GM12872 (cell line): Measurements from ENCODE around the gene SHC3.

Experiments used
- TF ChIP-seq, protein P1 (sequence below): IDR thresholded peaks from 3 replicates; pipeline ENCODE4 v1.5.1; 2011; ENCODE audit warnings: low read depth, mild to moderate bottlenecking, low read length, moderate library complexity; ENCODE audit not compliant: insufficient read depth

SHC3 gene

DNA sequence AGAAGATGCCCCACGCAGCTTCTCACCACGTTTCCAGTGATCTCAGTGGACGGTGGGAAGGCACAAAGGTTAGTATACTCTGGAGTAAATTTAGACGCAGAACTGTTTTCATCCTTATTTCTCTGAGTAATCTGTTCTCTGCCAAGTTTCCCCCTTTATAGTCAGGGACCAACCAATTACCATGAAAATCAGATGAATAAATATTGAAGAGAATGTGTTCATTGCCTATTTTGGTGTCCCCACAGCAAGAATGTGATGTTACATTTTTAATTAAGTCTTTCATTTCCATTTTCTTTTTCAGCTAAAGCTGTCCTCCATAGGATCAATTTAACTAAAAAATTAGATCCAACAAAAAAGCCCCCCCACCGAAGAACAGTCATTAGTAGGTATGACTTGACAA is 146.0 kb downstream of the SHC3 start:
- TF ChIP-seq, protein P1, sequence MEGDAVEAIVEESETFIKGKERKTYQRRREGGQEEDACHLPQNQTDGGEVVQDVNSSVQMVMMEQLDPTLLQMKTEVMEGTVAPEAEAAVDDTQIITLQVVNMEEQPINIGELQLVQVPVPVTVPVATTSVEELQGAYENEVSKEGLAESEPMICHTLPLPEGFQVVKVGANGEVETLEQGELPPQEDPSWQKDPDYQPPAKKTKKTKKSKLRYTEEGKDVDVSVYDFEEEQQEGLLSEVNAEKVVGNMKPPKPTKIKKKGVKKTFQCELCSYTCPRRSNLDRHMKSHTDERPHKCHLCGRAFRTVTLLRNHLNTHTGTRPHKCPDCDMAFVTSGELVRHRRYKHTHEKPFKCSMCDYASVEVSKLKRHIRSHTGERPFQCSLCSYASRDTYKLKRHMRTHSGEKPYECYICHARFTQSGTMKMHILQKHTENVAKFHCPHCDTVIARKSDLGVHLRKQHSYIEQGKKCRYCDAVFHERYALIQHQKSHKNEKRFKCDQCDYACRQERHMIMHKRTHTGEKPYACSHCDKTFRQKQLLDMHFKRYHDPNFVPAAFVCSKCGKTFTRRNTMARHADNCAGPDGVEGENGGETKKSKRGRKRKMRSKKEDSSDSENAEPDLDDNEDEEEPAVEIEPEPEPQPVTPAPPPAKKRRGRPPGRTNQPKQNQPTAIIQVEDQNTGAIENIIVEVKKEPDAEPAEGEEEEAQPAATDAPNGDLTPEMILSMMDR, result no peak

DNA sequence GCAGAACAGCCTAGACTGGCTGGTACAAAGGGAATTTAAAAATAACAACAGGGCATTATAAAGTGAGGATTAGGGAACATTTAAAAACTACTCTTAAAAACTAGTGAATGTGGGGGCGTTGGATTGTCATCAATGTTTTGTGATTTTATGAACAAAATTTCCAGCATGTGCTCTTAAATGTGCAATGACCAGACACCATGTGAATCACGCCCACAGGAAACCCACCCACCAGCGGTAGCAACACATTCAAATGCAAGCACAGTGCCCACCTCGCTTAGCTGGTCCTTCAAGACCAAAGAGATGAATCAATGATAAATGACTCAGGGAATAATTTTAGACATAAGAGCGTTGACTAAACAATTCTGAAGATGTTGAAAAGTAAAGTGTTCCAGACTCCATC is 146.4 kb downstream of the SHC3 start:
- TF ChIP-seq, protein P1, result no peak

DNA sequence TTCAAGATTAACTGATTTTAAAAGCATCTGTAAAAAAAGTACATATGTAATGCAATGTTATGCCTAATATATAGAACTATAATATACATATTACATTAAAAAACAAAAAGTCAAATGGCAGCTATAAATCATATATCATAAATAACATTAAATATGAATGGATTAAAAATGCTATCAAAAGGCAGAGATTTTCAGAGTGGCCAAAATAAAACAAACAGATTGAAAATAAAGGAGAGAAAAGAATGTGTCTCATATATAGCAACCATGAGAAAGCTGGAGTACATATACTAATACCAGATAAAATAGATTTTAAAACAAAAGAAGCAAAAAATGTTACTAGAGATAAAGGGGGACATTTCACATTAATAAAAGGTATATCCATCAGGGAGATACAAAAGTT is 148.8 kb downstream of the SHC3 start:
- TF ChIP-seq, protein P1, result no peak

DNA sequence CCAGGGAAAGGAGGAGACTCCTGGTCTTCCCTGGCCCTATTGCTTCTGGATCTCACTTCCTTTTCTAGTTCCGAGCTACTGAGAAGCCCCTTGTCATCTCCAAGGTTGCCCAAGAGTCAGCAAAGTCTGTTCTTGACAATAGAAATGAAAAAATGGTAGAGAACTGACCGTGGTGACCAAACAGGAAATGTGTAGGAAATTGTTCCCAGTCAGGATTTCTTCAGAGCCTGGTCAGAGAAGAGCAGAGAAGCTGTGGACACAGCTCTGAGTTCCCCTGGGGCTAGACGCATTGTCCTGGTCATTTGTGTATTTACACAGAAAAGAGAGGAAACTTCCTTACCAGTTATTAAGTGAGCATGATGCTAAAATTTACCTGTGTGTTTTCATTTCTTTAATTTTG is 151.7 kb downstream of the SHC3 start:
- TF ChIP-seq, protein P1, result no peak

DNA sequence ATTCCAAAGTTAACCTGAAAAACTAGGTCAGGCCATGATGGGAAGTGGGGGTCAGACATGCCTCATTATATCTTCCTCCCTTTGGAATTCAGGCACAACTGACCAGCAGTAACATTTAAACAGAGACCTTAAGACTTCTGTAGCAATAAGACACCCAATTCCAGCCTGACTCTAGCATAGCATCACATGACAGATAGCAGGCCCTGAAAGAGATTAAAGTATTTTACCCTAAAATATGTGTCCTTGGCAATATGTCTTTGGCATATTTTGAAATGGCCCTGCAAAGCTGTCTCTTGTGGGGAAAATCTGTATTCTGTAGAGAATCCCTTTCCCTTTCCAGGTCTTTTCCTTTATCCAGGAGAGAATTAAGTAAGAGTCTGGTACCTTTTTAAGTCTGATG is 153.1 kb downstream of the SHC3 start:
- TF ChIP-seq, protein P1, result no peak

DNA sequence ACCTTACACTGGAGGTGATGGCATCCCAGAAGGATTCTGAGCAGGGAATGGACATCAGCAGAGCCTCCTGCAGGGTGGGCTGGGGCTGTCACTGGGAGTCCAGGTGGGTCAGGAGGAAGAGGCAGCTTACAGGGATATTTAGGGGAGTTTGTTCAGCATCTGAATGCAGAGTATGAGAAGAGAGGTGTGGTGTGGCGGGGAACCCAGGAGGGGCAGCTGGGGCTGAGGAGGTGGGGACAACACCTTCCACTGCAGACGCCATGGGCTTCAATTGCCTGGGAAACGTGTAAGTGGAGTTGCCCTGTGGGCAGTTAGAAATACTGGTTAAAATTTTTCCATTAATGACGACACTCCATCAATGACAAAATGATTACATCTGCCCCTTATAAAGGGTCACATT is 153.9 kb downstream of the SHC3 start:
- TF ChIP-seq, protein P1, result no peak

DNA sequence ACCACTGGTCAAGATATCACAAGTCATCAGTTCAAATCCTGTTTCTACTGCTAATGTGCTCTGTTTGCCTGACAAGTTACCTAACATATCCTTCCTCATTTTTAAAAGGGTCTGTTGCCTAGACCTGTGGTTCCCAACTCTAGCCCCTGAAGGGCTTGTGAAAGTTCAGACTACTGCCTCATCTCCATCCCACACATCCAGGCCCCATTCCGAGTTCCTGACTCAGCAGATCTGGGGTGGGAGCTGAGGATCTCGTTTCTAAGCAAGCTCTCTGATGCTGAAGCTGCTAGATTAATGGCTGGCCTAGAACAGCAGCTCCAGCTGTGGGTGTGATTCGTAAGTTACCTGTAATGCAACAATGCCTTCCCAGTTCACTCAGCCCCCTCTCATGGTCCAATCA is 154.9 kb downstream of the SHC3 start:
- TF ChIP-seq, protein P1, result no peak

DNA sequence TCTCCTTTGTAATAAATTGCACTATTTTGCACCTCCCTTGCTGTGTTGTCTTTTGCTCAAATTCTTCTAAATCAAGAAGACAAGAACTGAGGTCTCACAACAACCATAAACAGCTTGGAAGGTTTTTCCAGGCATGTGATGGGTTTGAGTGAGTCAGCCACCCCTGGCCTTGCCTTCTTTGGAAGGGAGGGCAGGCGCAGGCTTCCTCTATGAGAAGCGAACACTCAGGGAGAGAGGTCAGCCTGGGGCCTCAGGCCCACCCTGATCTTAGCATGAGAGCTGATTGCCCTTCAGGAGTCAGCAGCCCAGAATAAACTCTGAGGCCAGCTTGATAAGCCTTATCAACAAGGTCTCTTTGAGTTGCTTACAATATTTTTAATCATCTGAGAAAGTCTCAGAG is 155.7 kb downstream of the SHC3 start:
- TF ChIP-seq, protein P1, result no peak
